GM18511 (cell line): ENCODE data around the gene USB1.
A peak's percentile ranks its signal among the peaks of the same experiment; 100 is the strongest.

Experiments used
- ATAC-seq: cut with Tn5 transposase; IDR thresholded peaks from one replicate; pipeline ENCODE4 v1.9.1; 2021; ENCODE audit warnings: mild to moderate bottlenecking, moderate library complexity; ENCODE audit not compliant: unreplicated experiment

USB1 gene, protein sequence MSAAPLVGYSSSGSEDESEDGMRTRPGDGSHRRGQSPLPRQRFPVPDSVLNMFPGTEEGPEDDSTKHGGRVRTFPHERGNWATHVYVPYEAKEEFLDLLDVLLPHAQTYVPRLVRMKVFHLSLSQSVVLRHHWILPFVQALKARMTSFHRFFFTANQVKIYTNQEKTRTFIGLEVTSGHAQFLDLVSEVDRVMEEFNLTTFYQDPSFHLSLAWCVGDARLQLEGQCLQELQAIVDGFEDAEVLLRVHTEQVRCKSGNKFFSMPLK

DNA sequence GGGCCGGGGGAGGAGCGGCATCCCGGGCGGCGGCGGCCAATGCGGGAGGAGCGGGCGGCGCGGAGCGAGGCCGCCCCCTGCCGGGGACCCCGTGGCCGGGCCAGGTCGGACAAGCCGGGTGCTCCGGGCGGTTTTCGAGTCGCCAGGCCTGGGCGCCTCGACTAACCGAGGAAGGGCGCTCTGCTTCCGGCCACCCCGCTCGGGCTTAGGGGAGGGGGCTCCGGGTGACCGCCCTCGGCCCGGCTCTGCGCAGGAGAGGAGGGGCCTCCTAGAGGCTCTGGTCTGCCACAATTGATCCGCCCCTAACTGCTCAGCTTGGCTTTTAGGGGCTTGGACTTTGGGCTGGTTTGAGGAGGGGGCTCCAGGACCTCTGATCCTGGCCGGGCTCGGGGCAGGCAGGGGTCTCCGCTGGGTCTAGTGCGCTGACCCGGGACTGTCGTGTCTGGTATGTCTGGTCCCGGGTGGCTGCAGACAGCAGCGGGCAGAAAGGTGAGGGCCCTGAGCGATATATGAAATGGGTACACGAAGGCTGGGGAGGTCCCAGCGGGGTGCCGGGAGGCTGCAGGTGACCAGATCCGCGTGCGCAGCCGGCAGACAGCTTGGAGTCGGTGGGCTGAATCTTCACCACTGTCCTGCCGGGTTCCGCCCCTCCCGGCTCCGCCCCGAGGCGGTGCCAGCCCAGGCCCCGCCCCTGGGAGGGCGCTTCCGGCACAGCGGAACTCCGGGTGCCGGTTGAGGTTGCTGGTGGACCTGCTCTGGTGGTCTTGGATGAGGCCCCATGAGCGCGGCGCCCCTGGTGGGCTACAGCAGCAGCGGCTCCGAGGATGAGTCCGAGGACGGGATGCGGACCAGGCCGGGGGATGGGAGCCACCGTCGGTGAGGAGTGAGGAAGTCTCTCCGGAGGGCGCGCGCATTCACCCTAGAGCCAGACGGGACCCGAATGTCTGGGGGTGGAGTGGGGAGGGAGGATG lies at the start of gene USB1:
Gene USB1, plus strand, starts transcription at position 702 of the 971 bp plus-strand sequence. Its CDS starts 77 bp downstream, at position 779.
- peak; percentile 83 for ATAC-seq

DNA sequence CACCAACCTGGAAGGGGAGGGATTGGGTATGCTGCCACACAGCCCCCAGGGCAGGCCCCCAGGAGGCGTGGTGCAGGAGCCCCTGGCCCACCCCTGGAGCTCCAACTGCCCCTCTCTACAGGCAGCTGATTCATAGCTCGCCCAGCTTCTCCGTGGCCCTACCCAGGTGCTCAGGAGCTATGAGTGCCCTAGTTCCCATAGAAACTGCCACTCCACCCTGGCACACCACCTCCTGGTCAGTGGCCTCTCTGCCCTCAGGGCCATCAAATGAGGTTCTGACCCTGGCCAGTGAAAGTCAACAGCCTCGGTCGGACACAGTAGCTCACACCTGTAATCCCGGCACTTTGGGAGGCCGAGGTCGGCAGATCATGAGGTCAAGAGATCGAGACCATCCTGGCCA lies 48.3 kb upstream of the USB1 start:
- ATAC-seq = no peak

DNA sequence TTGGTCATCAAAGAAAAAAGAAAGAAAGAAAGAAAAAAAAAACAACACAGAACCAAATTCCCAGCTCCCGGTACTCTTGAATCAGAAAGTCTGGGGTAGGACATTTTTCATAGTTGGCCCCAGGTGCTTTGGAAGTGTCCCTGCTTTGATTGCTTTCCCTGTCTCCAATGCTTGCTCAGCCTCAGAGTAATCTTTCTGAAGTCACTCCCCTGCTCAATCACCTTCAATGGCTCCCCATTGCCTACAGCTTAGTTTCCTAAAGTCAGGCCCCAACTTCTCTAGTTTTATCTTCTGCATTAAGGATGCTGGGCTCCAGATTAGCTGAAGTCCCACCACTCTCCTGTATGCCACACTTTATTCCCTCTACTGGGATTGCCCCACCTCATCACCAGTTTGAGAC lies 47.4 kb upstream of the USB1 start:
- ATAC-seq = no peak

DNA sequence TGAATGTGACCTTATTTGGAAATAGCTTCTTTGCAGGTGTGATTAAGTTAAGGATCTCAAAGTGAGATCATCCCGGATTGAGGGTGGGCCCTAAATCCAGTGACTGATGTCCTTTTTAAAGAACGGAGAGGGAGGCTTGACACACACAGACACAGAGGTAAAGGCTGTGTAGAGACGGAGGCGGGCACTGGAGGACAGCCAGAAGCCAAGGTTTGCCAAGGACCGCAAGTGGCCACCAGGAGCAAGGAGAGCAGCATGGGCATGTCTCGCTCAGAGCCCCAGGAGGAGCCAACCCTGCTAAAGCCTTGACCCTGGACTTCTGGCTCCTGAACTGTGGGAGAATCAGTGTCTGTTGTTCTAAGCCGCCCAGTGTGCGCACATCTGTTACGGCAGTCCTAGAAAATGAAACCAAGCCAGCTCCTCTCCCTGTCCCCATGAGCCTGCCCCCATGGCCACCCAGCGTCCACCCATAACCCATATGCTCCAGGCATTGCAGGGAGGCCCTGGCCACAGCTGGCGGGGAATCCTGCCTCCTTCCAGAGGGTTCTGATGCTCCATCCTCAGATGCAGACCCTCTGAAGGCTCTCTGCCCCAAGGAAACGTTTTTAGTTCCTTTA lies 45.5 kb upstream of the USB1 start:
- ATAC-seq = no peak

DNA sequence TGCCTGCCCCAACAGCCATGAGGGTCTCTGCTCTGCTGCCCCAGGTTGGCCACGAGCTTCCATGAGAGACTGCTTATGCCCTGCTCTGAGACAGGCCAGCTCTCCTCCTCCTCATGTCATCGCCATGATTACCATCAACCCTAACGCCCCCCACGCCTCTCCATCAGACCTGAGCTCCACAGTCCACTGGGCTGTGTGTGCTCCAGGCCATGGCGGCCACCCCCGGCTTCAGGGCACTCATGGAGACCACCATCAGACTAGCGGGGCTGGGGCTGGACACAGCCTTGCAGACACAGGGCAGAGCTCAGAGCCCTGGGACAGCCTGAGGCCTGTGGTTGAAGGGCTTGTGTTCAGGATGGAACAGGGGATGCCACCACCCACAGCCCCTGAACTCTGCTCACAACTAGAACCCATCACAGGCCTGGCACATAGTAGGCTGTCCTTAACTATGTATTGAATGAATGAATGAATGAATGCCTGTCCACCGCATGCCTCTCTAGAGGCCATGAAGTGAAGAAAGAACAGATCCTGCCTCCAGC lies 44.9 kb upstream of the USB1 start:
- no peak for ATAC-seq

DNA sequence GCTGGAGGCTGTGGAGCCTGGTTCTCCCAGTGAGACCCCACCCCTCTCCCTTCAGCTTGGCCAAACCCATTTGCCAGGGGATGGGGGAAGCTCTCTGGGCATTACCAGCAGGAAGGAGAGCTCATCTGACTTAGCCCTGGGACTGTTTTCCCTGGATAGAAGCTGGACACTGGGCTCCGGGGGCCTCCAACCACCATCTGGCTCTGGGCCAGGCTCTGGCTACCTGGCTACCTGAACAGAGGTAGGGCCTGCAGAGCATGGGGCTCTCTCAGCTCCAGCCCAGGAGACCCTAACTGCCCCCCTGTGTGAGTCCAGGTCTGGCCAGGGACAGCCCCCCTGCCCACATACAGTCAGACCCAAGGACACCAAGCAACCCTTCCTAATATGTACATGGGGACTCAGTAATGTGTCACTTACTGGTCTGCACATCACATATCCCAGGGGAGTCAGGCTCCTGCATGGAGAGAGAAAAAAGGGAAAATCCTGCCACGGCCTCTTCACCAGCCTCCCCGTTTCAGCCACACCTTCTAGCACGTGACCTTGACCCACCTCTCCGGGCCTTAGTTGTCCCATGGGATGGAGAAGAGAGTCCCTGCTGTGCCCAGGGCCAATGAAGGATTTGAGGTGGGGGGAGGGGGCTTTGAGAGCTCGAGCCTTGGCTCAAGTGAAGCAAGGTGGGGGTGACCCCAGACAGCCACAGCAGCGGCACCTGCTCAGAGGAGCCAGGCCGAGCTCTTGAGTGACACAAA lies 44.1 kb upstream of the USB1 start:
- ATAC-seq = no peak

DNA sequence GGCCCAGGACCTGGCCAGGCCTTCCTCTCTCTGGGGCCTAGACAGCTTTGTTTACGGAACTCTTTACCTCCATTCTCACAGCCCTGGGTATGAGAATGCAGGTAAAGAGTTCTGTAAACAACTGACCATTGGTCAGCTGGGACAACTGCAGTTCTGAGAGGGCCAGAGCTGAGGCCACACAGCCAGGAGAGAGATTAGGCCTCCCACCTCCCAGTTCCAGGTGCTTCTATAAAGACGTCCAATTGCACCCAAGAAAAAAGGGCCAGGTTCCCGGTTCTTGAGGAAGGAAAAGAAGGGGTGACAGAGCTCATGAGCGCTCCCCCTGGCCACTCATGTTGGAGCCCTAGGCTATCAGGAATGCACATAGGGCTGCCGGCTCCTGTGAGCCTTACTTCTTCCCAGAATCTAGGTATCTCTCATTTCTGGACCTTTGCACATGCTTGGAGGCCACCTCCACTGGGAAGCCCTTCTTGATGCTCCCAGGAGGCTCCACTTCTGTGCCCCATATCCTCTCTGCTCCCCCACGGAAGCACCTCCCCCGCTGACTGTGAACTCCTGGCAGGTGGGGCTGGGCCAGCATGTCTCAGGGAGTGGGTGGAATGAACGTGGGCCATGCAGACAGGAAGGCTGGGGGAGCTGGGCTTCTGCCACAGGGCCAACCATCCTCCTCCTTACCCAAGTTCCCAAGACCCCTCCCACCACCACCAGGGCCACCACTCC lies 43.4 kb upstream of the USB1 start:
- no peak for ATAC-seq

DNA sequence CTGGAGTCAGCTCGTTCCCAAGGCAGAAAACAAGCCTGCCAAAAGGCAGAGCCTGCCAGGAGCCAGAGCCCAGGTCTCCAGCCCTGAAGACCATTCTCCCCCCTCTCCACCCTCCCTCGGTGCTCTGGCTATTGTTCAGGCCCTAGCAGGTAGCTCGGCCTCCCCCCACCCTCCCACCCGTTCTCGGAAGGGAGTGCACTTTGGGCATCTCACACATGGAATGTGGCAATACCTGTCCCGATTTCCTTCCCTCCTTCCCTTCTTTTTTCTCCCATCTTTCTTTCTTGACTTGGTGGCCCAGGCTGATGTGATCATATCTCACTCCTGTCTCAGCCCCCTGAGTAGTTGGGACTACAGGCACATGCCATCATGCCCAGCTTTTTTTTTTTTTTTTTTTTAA lies 42.7 kb upstream of the USB1 start:
- no peak for ATAC-seq

DNA sequence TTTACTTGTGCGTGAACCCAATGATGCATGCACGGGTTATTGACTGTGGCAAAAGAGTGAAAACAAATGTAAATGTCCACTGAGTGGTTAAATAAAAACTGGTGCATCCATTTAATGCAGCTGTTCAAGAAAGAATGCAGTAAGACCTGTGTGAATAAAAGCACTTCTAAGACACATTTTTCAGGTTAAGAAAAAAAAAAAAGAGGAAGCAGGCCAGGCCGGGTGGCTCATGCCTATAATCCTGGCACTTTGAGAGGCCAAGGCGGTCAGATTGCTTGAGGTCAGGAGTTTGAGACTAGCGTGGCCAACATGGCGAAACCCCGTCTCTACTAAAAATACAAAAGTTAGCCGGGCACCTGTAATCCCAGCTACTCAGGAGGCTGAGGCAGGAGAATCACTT lies 42.1 kb upstream of the USB1 start:
- no peak for ATAC-seq

DNA sequence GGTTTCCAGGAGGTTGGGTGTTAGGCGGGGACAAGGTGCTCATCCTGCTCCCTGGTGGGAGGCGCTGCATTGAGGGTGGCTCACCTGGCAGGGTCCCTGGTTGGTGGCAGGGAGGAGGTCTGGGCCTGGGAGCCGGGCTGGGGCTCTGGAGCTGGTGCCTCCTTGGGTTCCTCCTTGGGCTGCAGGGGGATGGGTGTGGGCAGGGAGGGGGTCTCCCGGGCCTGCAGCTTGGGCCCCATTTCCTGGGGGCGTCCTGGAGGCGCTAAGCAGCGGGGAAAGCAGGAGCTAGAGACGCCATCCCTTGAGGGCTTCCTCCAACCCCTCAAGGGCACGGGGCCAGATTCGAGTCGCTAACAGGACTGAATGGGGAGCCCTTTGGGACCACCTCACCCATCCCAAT lies 41.4 kb upstream of the USB1 start:
- no peak for ATAC-seq

DNA sequence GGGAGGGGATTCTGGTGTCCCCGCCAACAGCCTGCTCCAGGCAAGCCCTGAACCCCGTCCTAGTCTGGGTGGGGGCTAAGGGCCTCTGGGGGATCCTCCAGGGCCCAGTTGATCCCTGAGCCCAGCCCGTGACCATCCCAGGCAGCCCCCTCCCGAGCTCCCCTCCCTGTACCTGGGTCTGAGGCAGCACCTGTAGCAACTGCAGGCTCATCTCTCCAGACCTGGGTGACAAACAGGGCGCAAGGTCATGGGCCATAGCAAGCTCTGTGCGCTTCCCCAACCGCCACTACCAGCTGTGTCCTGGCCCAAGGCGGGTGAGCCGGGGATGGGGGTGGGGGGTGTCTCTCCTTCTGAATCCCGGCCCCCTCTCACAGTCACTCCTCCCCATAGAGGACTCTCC lies 40.9 kb upstream of the USB1 start:
- no peak for ATAC-seq

DNA sequence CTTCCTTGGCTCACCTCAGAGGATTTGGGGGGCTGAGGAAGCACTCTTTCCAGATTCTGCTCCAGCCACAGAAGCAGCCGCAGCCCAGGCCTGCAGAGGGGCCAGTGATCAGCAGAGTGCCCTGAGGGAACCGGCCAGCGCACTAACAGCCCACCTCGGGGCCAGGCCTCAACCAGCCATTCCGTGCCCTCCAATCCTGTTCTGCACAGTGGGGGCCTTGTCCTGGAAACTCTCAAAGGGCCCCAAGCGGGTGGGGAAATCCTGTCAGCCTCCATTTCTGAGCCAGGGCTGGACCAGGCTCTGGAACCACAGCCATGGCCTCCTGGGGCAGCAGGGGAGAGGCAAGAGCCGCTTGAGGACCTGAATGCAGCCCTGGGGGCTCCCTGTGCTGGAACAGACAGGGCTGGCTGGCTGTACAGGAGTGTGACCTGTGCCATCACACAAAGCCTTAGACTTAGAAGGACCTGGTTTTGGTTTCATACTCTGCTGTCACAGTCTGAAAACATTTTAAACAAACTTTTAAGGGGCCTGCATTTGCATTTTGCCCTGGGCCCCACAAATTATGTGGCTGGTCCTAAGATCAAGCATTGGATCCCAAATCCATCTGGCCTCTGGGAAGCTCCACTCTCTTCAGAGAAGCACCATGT lies 40.3 kb upstream of the USB1 start:
- no peak for ATAC-seq

DNA sequence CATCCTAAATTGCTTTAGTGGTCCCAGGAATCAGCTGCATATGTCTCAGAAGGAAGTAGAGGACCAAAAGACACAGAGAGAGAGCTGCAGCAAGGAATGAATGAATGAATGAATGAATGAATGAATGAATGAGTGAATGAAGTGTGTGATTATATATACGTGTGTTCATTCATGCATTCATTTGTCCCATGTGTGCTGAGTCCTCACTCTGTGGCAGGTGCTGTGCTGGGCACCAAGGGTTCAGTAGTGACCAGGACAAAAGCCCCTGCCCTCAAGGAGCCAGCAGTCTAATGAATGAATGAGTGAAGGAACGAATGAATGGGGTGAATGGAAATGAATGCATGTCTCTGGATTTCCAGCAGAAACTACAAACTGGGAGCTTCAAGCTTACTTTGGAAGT lies 39.7 kb upstream of the USB1 start:
- no peak for ATAC-seq

DNA sequence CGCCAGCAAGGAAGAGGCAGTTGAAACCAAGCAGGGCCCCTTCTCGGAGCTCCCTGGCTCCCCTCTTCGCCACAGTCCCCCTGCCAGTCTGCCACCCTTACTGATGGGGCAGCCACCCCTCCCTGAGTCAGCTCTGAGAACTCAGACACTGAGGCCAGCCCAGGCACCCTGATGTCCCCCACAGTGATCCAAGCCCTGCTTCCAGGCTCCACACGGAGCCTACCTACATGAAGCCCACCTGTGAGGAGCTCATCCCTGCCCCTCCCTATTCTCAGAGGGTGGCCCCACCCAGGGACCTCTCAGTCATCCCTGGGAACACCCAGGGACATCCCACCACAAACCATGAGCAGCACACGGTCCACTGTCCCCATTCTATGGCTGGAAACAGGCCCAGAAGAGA lies 39.2 kb upstream of the USB1 start:
- no peak for ATAC-seq

DNA sequence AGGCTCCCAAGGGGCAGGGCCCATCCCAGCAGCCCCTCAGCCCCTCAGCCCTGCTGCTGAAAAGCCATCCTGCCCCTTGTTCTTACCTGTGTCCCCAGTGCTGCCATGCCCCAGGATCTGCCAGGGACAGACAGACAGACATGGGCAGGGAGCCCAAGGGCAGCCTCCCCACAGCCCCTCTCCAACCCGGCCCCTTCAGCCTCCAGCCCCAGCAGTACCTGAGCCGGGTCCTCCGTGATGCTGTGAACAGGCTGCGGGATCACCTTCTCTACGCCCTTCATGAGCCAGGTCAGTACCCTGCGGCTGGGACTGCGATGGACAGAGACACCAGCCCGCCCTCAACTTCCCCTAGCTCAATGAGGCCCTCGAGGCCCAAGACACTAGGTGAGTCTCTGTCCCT lies 38.5 kb upstream of the USB1 start:
- no peak for ATAC-seq

DNA sequence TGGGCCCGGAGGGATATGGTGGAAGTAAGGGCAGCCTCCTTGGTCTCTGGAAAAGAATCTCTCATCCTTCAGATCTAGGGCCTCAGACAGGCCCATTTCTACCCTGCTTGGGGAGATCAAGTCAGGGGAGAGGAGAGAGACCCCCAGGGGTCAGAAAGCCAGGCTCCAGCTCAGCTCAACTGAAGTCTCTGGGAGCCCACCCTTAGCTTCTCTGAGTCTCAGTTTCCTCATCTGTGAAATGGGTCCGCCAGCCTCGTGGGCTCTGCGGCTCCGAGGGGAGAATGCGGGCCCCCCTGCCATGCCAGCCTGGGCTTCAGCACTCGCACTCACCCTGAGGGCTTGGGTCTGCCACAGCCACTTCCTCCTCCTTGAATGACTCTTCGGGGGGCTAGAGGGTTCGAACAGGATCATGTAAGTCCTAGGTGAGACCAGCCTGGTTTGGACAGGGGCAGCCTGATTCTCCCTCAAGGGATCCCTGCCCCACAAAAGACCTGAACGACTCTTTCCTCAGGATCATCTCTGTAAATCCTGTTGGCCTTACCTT lies 37.0 kb upstream of the USB1 start:
- no peak for ATAC-seq

DNA sequence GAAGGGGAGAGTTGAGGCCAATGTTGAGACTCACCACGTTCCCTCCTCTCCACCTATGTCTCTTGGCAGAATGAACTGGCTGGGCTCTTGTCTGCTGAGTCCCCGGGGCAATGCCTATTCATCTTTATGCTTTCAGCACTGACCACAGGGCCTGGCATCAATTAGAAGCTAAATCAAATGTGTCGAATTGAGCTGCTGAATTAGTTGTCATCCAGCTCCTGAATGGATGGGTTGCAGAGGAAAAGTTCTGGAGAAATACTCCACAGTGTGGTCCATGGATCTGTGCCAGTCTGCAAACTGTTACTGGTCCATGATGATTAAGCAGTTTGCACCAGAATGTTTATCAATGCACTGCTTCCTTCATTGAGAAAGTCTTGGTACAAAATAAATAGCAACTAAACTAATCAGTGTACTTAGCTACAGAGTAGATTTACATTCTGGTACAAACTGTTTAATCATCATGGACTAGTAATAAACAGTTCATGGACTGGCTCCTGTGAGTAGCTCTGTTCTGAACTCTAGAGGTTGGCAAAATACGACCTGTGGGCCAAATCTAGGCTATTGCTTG lies 34.9 kb upstream of the USB1 start:
- ATAC-seq = no peak

DNA sequence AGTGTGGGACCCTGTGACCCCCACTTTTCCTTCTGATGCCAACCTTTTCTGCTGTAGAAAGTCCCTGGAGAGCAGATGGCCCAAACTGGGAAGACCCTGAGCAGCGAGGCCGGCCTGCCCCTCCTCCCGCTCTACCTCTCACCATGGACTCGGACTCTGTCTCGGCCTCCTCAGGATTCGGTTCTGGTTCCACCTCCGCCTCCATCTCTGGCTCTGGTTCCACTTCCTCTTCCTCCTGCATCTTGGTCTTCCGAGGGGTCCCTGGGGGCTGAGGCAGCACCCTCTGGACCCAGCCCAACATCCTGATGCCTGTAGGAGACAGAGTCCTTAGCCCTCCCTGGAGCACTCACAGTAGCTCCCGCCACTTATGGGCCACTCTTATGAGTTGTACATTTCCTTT lies 34.2 kb upstream of the USB1 start:
- no peak for ATAC-seq

DNA sequence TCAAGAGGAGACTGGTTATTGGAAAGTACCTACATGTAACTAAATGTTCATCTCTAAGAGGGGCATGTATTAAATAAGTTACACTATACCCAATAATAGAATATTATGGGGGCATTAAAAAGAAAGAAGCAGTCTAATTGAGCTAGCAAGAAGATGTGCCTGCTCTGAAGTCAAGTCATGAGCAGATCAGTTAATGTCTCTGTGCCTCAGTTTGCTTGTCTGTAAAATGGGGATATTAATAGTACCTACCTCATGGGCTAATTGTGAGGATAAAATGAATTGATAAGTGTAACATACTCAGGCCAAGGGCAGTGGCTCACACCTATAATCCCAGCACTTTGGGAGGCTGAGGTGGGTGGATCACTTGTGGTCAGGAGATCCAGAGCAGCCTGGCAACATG lies 33.3 kb upstream of the USB1 start:
- ATAC-seq = no peak
